Activated gamma-delta T cell treated with Interleukin-2 at 50 U/mL for 16 hours (primary cell): Measurements from ENCODE around the gene TCF7L2.

Source experiments
- DNase-seq: peaks from one replicate; pipeline ENCODE4 v3.0.0-alpha.2; 2020

TCF7L2 gene

DNA sequence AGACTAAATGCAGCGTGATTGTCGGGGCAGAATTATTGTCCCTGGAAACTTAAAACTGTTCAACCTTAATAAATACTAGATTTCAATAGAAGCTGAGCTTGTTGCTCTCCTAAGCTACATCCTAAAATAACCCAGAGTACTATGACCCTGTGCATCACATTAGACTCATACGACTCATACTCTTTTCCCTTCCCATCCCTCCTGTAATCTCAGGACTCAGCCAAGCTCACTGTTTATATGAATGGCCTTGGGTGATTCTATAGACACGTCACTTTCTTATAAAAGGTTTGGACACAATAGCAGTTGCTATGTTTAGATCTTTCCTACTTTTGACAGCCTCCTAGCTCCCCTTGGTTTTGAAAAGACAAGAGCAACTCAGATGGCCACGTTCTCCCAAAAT is 17.2 kb downstream of the TCF7L2 start:
- DNase-seq: no peak

DNA sequence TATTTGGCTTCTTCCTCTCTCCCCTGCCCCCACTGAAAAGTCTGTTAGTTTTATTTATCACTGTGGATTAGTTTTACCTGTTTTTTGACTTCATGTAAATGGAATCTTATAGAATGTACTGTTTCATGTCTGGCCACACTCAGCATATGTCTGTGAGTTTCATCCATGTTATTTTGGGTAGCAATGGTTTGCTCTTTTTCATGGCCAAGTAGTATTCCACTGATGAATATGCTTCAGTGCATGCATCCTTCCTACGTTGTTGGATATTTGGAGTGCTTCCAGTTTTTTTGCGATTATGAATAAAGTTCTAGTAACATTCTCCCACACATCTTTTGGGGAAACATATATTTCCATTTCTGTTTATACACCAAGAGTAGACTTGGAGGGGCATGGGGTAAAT is 19.1 kb downstream of the TCF7L2 start:
- no peak for DNase-seq

DNA sequence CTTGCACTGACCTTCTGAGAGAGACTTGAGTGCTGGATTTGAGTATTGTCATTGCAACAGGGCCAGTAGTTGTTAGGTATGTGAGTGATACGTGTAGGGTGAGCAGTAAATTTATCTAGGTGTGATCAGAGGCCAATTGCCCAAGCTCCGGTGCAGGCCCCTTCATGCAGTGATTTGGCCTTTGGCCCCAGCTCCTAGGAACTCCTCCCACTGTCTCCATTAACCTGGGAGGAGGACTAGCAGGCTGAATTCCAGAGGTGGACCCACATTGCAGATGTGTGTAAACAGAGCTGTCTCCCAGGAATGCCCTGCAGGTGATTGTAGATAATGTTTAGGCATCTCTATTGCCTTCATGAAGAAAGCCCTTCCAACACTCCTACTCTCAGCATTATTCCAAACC is 19.5 kb downstream of the TCF7L2 start:
- DNase-seq: no peak

DNA sequence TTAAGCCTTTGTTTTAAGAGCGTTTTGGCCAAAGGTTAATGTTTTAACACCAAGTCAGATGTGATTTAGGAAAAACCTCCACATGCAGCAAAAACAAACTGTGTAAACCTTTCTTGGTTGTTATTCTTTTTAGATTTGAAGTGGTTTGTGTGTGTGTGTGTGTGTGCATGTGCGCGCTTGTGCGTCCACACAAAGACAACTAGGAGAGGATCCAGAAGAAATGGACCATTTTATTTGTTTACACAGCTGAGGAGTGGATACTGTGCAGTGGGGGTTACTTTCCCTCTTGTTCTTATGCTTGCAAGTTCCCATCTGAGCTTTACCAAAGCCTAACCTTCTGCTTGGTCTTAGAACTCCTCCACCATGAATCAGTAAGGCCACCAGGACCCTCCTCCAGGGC is 20.0 kb downstream of the TCF7L2 start:
- DNase-seq: no peak

DNA sequence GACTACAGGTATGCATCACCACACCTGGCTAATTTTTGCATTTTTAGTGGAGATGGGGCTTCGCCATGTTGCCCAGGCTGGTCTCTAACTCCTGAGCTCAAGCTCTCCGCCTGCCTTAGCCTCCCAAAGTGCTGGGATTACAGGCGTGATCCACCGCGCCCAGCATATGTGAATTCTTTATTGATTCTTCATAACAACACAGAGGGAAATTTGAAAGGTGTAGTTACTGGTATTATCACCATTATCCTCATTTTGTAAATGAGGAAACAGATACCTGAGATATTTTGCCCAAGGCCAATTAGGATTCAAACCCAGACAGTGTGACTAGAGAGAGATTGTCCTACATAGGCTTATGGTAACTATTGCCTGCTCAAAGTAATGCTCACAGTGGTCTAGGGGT is 22.6 kb downstream of the TCF7L2 start:
- no peak for DNase-seq

DNA sequence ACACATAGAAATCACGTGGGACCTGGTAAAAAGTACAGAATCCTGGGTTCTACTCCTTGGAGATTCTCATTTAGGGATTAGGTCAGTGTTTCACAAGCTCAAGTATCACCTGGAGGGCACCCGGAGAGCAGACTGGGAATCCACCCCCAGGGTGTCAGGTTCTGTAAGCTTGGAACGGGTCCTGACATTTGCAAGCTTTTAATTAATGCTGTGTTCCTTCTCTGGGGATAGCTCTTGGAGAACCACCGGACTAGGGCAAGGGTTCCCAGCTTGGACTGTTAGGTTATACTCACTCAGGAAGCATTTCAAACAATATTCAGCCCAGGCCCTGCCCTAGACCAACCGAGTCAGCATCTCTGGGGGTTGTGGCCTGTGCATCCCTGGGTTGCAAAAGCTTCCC is 23.0 kb downstream of the TCF7L2 start:
- DNase-seq: no peak

DNA sequence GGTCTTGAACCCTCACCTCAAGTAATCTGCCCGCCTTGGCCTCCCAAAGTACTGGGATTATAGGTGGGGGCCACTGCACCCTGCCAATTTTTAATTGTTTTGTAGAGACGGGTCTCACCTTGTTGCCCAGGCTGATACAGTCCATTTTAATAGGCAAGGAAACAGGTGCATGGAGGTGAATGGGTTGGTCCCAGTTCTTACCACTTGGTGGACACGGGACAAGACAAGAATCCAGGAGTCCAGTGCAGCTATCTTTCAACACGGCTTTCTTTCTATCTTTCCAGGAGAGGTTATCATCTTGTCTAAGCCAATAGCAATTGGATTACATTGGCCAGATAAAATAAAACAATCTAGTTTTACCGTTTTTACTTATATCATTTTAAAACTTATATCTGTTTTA is 23.8 kb downstream of the TCF7L2 start:
- no peak for DNase-seq

DNA sequence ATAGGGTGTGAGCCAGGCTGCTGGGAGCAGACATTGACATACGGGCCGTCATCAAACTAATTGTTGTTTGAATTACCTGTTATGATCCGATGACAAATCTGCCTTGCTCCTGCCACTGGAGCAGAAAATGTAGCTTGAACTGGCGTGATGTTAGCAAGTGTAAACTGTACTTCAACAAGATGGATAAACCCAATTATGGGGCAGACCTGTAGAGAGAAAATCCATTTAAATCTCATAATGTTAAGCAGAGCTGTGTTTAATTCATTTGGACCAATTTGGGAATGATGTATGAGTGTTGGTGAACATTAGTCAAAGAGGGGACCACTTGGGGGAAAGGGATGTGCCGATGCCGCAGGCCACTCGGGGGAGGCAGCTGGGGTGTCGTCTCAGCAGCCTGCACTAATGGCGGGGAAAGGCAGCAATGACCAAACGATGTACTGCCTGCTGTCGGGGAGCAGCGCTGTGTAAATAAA is 27.4 kb downstream of the TCF7L2 start:
- no peak for DNase-seq

GRCh38 chr10:112979927-112980326 is 29.9 kb downstream of the TCF7L2 start:
- no peak for DNase-seq

DNA sequence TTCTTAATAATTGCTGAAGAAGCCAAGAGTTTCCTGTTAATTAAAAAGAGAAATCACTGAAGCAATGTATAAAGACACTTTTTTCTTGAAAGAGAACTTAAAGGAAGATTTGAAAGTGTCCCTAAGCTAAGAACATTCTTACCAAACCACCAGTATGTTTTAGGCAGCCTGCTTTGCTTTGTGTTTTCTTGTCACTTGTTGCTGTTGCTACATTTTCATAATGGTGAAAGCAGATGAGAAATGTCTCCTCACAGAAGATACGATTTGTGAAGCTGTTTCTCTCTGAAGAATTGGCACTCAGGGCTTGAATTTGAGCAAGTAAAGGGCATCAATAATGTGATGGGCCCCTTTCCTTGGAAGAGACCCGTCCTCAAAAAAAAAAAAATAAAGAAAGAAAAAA is 30.9 kb downstream of the TCF7L2 start:
- DNase-seq: no peak

GRCh38 chr10:112981553-112981952 is 31.5 kb downstream of the TCF7L2 start:
- DNase-seq: no peak

- DNase-seq: no peak
Measured at GRCh38 chr10:112983444-112984056, 33.5 kb downstream of the TCF7L2 start.

- DNase-seq: no peak
Measured at GRCh38 chr10:112984756-112985155, 34.7 kb downstream of the TCF7L2 start.

- no peak for DNase-seq
Measured at GRCh38 chr10:112985690-112986543, 35.9 kb downstream of the TCF7L2 start.

GRCh38 chr10:112986544-112987190 is 36.6 kb downstream of the TCF7L2 start:
- DNase-seq: no peak

- DNase-seq: no peak
Measured at GRCh38 chr10:112988839-112989406, 38.9 kb downstream of the TCF7L2 start.

GRCh38 chr10:112989826-112990225 is 39.8 kb downstream of the TCF7L2 start:
- no peak for DNase-seq

- no peak for DNase-seq
Measured at GRCh38 chr10:112990271-112990670, 40.2 kb downstream of the TCF7L2 start.

DNA sequence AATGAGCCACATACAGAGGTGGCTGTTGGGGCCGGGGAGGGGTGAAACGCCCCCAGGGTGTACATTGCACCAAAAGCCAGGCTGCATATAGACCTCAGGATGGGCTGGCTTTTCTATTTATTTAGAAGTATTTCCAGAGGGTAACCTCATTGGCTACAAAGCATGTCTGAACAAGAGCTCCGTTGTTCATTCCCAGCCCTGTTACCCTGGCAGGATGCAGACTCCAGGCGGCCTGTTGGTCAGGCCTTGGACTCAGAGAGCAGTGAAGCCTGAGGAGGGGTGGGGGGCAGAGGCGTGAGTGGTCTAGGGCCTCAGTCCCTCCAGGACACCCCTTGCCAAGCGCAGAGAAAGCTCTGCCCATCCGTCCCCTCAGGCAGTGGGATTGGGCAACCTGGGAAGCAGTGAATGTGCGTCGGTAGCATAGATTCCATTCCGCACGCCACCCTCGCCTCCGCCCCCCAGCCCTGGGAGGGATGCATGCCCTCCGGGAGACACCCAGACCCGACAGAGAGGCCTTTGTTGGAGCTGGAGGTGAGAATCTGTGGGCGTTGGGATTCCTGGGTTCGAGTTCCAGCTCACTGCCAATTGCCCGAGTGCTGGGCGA is 41.9 kb downstream of the TCF7L2 start:
- DNase-seq: no peak

DNA sequence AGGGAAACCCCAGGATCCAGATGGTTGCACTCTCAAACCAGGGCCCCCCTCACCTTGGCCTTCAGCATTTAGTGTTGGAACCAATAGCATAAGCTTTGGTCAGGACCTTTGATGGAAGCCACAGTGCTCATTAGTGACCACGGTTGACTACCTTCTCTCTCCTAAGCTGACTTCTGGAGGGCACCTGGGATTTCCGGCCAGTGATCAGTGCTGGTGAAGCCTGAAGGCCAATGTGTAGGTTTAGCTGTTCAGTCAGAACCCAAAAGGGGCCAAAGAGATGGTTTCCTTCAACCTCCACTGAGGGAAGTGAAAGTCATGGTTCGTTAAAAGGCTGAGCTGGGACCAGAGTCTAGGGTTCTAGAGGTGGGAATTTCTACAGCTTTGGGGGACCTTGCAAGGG is 46.4 kb downstream of the TCF7L2 start:
- DNase-seq: no peak

- no peak for DNase-seq
Measured at GRCh38 chr10:112999102-112999501, 49.1 kb downstream of the TCF7L2 start.

- DNase-seq: no peak
Measured at GRCh38 chr10:113000442-113000841, 50.4 kb downstream of the TCF7L2 start.
